Lower lobe of right lung (tissue), 2 donors: ENCODE results near the gene HEPN1. TPM values are rescaled to one million over a fixed set of nuclear protein-coding genes. Genes with fewer than 3 reads are reported as not detected.

Experiments
- ATAC-seq, 2 donors: fragments of 200-7000 bp; cut with Tn5 transposase; one replicate each; pipeline ENCODE4 v1.9.1; 2020 to 2022; ENCODE audit warnings: mild to moderate bottlenecking in 2 of 2, moderate library complexity in 2 of 2
- DNase-seq: peaks from one replicate; pipeline ENCODE4 v3.0.0-alpha.2; 2020
- H3K27ac ChIP-seq: fragments of 200-600 bp; one replicate; pipeline ENCODE4 v1.8.0; 2022
- H3K27me3 ChIP-seq: fragments of 200-600 bp; one replicate; pipeline ENCODE4 v1.8.0; 2022; ENCODE audit warnings: low read depth
- H3K36me3 ChIP-seq: fragments of 200-600 bp; one replicate; pipeline ENCODE4 v1.8.0; 2022; ENCODE audit warnings: mild to moderate bottlenecking
- H3K4me1 ChIP-seq: fragments of 200-600 bp; one replicate; pipeline ENCODE4 v1.8.0; 2022
- H3K4me3 ChIP-seq: fragments of 200-600 bp; one replicate; pipeline ENCODE4 v1.8.0; 2022; ENCODE audit warnings: mild to moderate bottlenecking
- H3K9me3 ChIP-seq: fragments of 200-600 bp; one replicate; pipeline ENCODE4 v1.8.0; 2022
- CTCF ChIP-seq: fragments of 200-600 bp; IDR thresholded peaks from one replicate; pipeline ENCODE4 v1.8.0; 2022; ENCODE audit warnings: antibody characterized with exemption, mild to moderate bottlenecking
- intact Hi-C: fragments of 100-400 bp; cut with DNase I; formaldehyde crosslinking; loops from one replicate; pipeline ENCODE4 v1.11.0; 2022
- total RNA-seq: library from RNA; stranded (reverse); fragmentation: NEBNext Ultra II Directional; extraction: Animal tissue kit (Norgen Biotek cat#: 25700); gene quantifications from one replicate; pipeline ENCODE4 v1.2.1, GENCODE V29; 2021
- donor health status: DM: no; HTN: yes; CAD: no; lungs with severe emphysema.

HEPN1 gene
- total RNA-seq, 1 donor from 2014 or later = not detected

GRCh38 chr11:124934862-124935547, 16.0 kb downstream of the HEPN1 start:
- Histone ChIP-seq H3K27ac (no peak overlapping the region), H3K36me3 (no peaks in the 10 kb centered on the region), H3K4me1 (no peaks in the 10 kb centered on the region), H3K9me3 (no peaks in the 10 kb centered on the region), H3K27me3 (peaks cover 5% of the 10 kb centered on the region), H3K4me3 (no peak overlapping the region)
- no peak for TF ChIP-seq CTCF
- no peak for ATAC-seq
- DNase-seq = no peak
- intact Hi-C loops = no loop called here

- peaks cover 5% of the 10 kb centered on the region for H3K27me3 ChIP-seq
- no peak for TF ChIP-seq CTCF
- no peak for ATAC-seq
- H3K4me3 ChIP-seq = no peak within 1 kb of the TSS
- H3K4me1 ChIP-seq = no peaks in the 10 kb centered on the region
- no peaks in the 10 kb centered on the region for H3K36me3 ChIP-seq
- no peak for DNase-seq
- H3K27ac ChIP-seq = no peak within 1 kb of the TSS
- intact Hi-C loops = no loop called here
- H3K9me3 ChIP-seq = no peaks in the 10 kb centered on the region
Observed at GRCh38 chr11:124935548-124936514, 16.8 kb downstream of the HEPN1 start, which contains the start of gene HEPACAM. HEPACAM (minus strand) TSS chr11:124936047; CDS start chr11:124936006, 41 bp downstream.

GRCh38 chr11:124937336-124937935, 18.4 kb downstream of the HEPN1 start:
- Histone ChIP-seq H3K36me3 (no peaks in the 10 kb centered on the region), H3K27ac (no peak overlapping the region), H3K4me1 (no peaks in the 10 kb centered on the region), H3K4me3 (no peak overlapping the region), H3K27me3 (peaks cover 5% of the 10 kb centered on the region), H3K9me3 (no peaks in the 10 kb centered on the region)
- no peak for ATAC-seq
- no peak for TF ChIP-seq CTCF
- no peak for DNase-seq
- intact Hi-C loops = no loop called here

- ATAC-seq (no peak), DNase-seq (no peak)
- H3K4me3 ChIP-seq = no peak overlapping the region
- H3K27me3 ChIP-seq = peaks cover 5% of the 10 kb centered on the region
- H3K27ac ChIP-seq = no peak overlapping the region
- no peak for TF ChIP-seq CTCF
- no peaks in the 10 kb centered on the region for H3K9me3 ChIP-seq
- no peaks in the 10 kb centered on the region for H3K4me1 ChIP-seq
- intact Hi-C loops = no loop called here
- no peaks in the 10 kb centered on the region for H3K36me3 ChIP-seq
Observed at GRCh38 chr11:124938206-124938765, 19.2 kb downstream of the HEPN1 start.

- DNase-seq (no peak), ATAC-seq (no peak)
- Histone ChIP-seq H3K4me1 (no peaks in the 10 kb centered on the region), H3K27ac (no peak overlapping the region), H3K27me3 (peaks cover 5% of the 10 kb centered on the region), H3K9me3 (no peaks in the 10 kb centered on the region), H3K36me3 (no peaks in the 10 kb centered on the region), H3K4me3 (no peak overlapping the region)
- intact Hi-C loops = no loop called here
- TF ChIP-seq CTCF = no peak
Observed at GRCh38 chr11:124938970-124939369, 19.9 kb downstream of the HEPN1 start.
